Head of caudate nucleus (tissue), 42 donors: Measurements from ENCODE around the gene FANCL.

ENCODE experiments used
- DNase-seq, 42 donors: peaks; one replicate each; pipeline versions ENCODE4 v3.0.0 to v3.0.0-alpha.2; 2020 to 2021; ENCODE audit warnings: mixed read lengths in 7 of 42
- intact Hi-C: fragments of 100-400 bp; cut with DNase I; formaldehyde crosslinking; loops from one replicate; pipeline ENCODE4 v1.15.0; 2022

FANCL gene

DNA sequence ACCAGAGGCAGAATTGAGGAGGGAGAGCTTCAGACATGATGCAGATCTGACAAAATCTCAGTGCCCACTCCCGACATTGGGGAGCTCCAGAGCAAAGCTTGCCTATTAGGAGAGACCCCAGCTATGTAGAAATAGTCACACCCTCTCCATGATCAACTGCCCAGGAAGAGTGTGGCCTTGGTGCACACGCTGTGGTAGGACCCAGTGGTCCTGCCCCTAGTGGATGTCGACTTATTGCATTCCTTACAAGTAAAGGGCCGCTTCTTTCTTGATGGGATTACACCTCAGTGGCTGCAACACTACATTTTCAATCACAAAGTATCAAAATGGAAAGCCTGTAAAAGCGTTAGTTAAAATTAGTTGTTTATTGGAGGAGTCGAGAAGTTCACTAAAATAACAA is 130.4 kb downstream of the FANCL start:
- DNase-seq: no peak
- intact Hi-C loops: no loop called here

- DNase-seq: no peak
- intact Hi-C loops: no loop called here
Measured at GRCh38 chr2:58109481-58109880, 131.6 kb downstream of the FANCL start.
